Measurements from ENCODE around the gene SEC14L3. TPM values are rescaled to one million over a fixed set of nuclear protein-coding genes. Genes with fewer than 3 reads are reported as not detected.

SEC14L3 gene
- total and polyA plus RNA-seq, 5 experiments from 2014 or later: not detected

- POLR2A ChIA-PET: interaction anchor here (6.0 kb wide), 1 partner anchor 8 kb away, joined by 95 read pairs; the partner anchor contains the start of gene MTFP1
- Mint-ChIP-seq H3K4me3 (no peak overlapping the region), H3K36me3 (peaks cover 0 to 67% (median 22%) of the 10 kb centered on the region in 3 donors), H3K27me3 (no peaks in the 10 kb centered on the region), H3K9me3 (no peaks in the 10 kb centered on the region), H3K4me1 (peaks cover 21 to 52% (median 42%) of the 10 kb centered on the region in 4 donors), H3K27ac (peak overlapping the region in 9 of 10 donors; percentile 43 to 95 (median 61))
- ATAC-seq (no peak), DNase-seq (no peak)
Measured at GRCh38 chr22:30416403-30416802, 55.4 kb downstream of the SEC14L3 start.

DNA sequence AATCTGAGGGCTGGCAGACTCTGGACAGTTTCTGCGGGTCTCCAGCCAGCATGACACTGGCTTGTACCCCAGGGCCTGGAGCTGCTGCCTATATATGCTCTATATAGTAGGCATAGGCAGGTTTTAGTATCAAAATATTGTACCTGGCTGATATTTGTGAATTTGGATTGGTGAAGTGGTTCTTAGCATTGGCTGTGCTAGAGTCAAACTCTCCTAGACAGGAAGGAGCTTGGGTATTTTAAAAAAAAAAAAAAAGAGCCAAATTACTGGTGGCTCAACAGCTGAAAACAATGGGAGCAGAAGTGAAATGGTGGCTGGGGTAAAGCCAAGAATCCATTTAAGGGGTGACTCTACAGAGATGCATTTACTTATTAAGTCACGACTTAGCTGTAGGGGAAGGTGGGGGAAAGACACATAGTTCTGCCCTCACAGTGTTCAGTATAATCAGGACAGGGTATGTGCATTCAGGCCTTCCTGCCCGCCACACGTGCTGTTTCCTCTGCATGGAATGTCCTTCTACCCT, 57.2 kb downstream of the SEC14L3 start:
- H3K9me3 Mint-ChIP-seq: no peaks in the 10 kb centered on the region
- H3K27ac Mint-ChIP-seq: peak overlapping the region; percentile 87 to 97 (median 94)
- H3K36me3 Mint-ChIP-seq: peaks cover 0 to 66% (median 26%) of the 10 kb centered on the region in 3 donors
- POLR2A ChIA-PET: interaction anchor here (0.6 to 6.0 kb wide), 6 partner anchors 10 to 22 kb away, joined by 3 to 95 read pairs (median 4); partner anchors contain the start of genes MTFP1 and SEC14L2
- DNase-seq (no peak), ATAC-seq (peak; percentile 54 to 60)
- H3K4me1 Mint-ChIP-seq: peaks cover 24 to 64% (median 44%) of the 10 kb centered on the region in 4 donors
- H3K4me3 Mint-ChIP-seq: peak overlapping the region; percentile 0 to 84 (median 63)
- H3K27me3 Mint-ChIP-seq: no peaks in the 10 kb centered on the region

- DNase-seq (peak in 2 of 10 donors; percentile 35 to 45), ATAC-seq (peak; percentile 87)
- POLR2A ChIA-PET: interaction anchor here (0.6 to 6.0 kb wide), 6 partner anchors 11 to 22 kb away, joined by 3 to 95 read pairs (median 4); partner anchors contain the start of genes MTFP1 and SEC14L2
- Mint-ChIP-seq H3K9me3 (no peaks in the 10 kb centered on the region), H3K27ac (peak overlapping the region; percentile 87 to 97 (median 94)), H3K36me3 (peaks cover 0 to 66% (median 23%) of the 10 kb centered on the region in 3 donors), H3K27me3 (no peaks in the 10 kb centered on the region), H3K4me3 (peak overlapping the region; percentile 0 to 84 (median 63)), H3K4me1 (peaks cover 24 to 68% (median 46%) of the 10 kb centered on the region in 4 donors)
Measured at GRCh38 chr22:30413745-30414524, 57.9 kb downstream of the SEC14L3 start.

GRCh38 chr22:30413001-30413400, 58.8 kb downstream of the SEC14L3 start:
- peak overlapping the region in 8 of 10 donors; percentile 26 to 84 (median 54) for H3K4me3 Mint-ChIP-seq
- DNase-seq (no peak), ATAC-seq (no peak)
- no peaks in the 10 kb centered on the region for H3K27me3 Mint-ChIP-seq
- H3K27ac Mint-ChIP-seq: peak overlapping the region; percentile 87 to 97 (median 94)
- POLR2A ChIA-PET: interaction anchor here (0.8 to 6.0 kb wide), 3 partner anchors 11 to 16 kb away, joined by 3 to 95 read pairs (median 60); partner anchors contain the start of genes MTFP1 and SEC14L2
- H3K9me3 Mint-ChIP-seq: no peaks in the 10 kb centered on the region
- H3K4me1 Mint-ChIP-seq: peaks cover 24 to 68% (median 46%) of the 10 kb centered on the region in 4 donors
- peaks cover 0 to 62% (median 22%) of the 10 kb centered on the region in 3 donors for H3K36me3 Mint-ChIP-seq

- ATAC-seq (peak in 1 of 2 donors; percentile 16), DNase-seq (no peak)
- H3K4me1 Mint-ChIP-seq: peaks cover 24 to 68% (median 46%) of the 10 kb centered on the region in 4 donors
- H3K9me3 Mint-ChIP-seq: no peaks in the 10 kb centered on the region
- H3K36me3 Mint-ChIP-seq: peaks cover 0 to 57% (median 19%) of the 10 kb centered on the region in 3 donors
- H3K4me3 Mint-ChIP-seq: peak overlapping the region in 3 of 10 donors; percentile 0 to 77 (median 42)
- POLR2A ChIA-PET: interaction anchor here (0.6 to 6.0 kb wide), 5 partner anchors 9 to 109 kb away, joined by 3 to 95 read pairs (median 4); partner anchors contain the start of genes MTFP1 and SEC14L2
- H3K27ac Mint-ChIP-seq: peak overlapping the region; percentile 81 to 94 (median 90)
- H3K27me3 Mint-ChIP-seq: no peaks in the 10 kb centered on the region
Measured at GRCh38 chr22:30411780-30412179, 60.0 kb downstream of the SEC14L3 start.

Other genes starting within 250 kb of the SEC14L3 start
- gene LIF, start 225.3 kb downstream of the SEC14L3 start, total RNA-seq: not detected
- gene LIF, start 225.3 kb downstream of the SEC14L3 start, polyA plus RNA-seq: not detected
- gene OSM, start 205.2 kb downstream of the SEC14L3 start, total RNA-seq: 1 to 10 TPM in 1 of 2 experiments, under 1 TPM in 1; 0.81 to 1.1 TPM
- 10 to 100 TPM in 1 of 3 donors, 1 to 10 TPM in 2; 4.4 to 11.6 (median 4.4) TPM for gene OSM, start 205.2 kb downstream of the SEC14L3 start, polyA plus RNA-seq
- gene CASTOR1, start 182.5 kb downstream of the SEC14L3 start, total RNA-seq: 10 to 100 TPM; 18.0 to 20.4 TPM
- gene CASTOR1, start 182.5 kb downstream of the SEC14L3 start, polyA plus RNA-seq: 10 to 100 TPM; 16.9 to 33.5 (median 20.8) TPM
- 10 to 100 TPM; 66.7 to 67.7 TPM for gene TBC1D10A, start 145.1 kb downstream of the SEC14L3 start, total RNA-seq
- 10 to 100 TPM; 56.7 to 83.4 (median 62.0) TPM for gene TBC1D10A, start 145.1 kb downstream of the SEC14L3 start, polyA plus RNA-seq
- 100 to 1,000 TPM; 313 to 314 TPM for gene SF3A1, start 115.1 kb downstream of the SEC14L3 start, total RNA-seq
- gene SF3A1, start 115.1 kb downstream of the SEC14L3 start, polyA plus RNA-seq: 100 to 1,000 TPM in 1 of 3 donors, 10 to 100 TPM in 2; 66.5 to 119 (median 99.8) TPM
- gene CCDC157, start 115.0 kb downstream of the SEC14L3 start, total RNA-seq: 1 to 10 TPM; 2.8 to 4.1 TPM
- gene CCDC157, start 115.0 kb downstream of the SEC14L3 start, polyA plus RNA-seq: 1 to 10 TPM in 2 of 3 donors, under 1 TPM in 1; 0.66 to 2.5 (median 1.1) TPM
- gene RNF215, start 84.6 kb downstream of the SEC14L3 start, total RNA-seq: 1 to 10 TPM; 5.6 to 6.2 TPM
- gene RNF215, start 84.6 kb downstream of the SEC14L3 start, polyA plus RNA-seq: under 1 TPM; 0.14 to 0.44 (median 0.39) TPM
- gene SEC14L2, start 75.0 kb downstream of the SEC14L3 start, total RNA-seq: 10 to 100 TPM; 17.8 to 19.9 TPM
- gene SEC14L2, start 75.0 kb downstream of the SEC14L3 start, polyA plus RNA-seq: 10 to 100 TPM; 16.8 to 25.9 (median 22.5) TPM
- 10 to 100 TPM; 15.8 to 18.0 TPM for gene MTFP1, start 46.2 kb downstream of the SEC14L3 start, total RNA-seq
- gene MTFP1, start 46.2 kb downstream of the SEC14L3 start, polyA plus RNA-seq: 10 to 100 TPM; 42.3 to 53.5 (median 50.0) TPM
- not detected for gene SEC14L4, start 33.7 kb upstream of the SEC14L3 start, total RNA-seq
- gene SEC14L4, start 33.7 kb upstream of the SEC14L3 start, polyA plus RNA-seq: not detected
- gene SEC14L6, start 74.7 kb upstream of the SEC14L3 start, total RNA-seq: not detected
- not detected for gene SEC14L6, start 74.7 kb upstream of the SEC14L3 start, polyA plus RNA-seq
- 1 to 10 TPM; 1.6 to 2.7 TPM for gene GAL3ST1, start 102.6 kb upstream of the SEC14L3 start, total RNA-seq
- 1 to 10 TPM in 1 of 3 donors, not detected in 2; 1.1 TPM for gene GAL3ST1, start 102.6 kb upstream of the SEC14L3 start, polyA plus RNA-seq
- 10 to 100 TPM; 60.4 to 70.2 TPM for gene PES1, start 119.9 kb upstream of the SEC14L3 start, total RNA-seq
- 10 to 100 TPM; 34.0 to 57.8 (median 34.3) TPM for gene PES1, start 119.9 kb upstream of the SEC14L3 start, polyA plus RNA-seq
- gene TCN2, start 135.2 kb upstream of the SEC14L3 start, total RNA-seq: under 1 TPM in 1 of 2 experiments, not detected in 1; 0.62 TPM
- under 1 TPM in 1 of 3 donors, not detected in 2; 0.20 TPM for gene TCN2, start 135.2 kb upstream of the SEC14L3 start, polyA plus RNA-seq
- gene SLC35E4, start 163.8 kb upstream of the SEC14L3 start, total RNA-seq: 1 to 10 TPM; 1.5 to 1.6 TPM
- under 1 TPM; 0.64 to 0.94 (median 0.94) TPM for gene SLC35E4, start 163.8 kb upstream of the SEC14L3 start, polyA plus RNA-seq
- 10 to 100 TPM; 14.8 to 18.6 TPM for gene DUSP18, start 195.9 kb upstream of the SEC14L3 start, total RNA-seq
- 1 to 10 TPM; 5.1 to 7.8 (median 6.6) TPM for gene DUSP18, start 195.9 kb upstream of the SEC14L3 start, polyA plus RNA-seq
- 1 to 10 TPM; 1.3 to 1.8 TPM for gene OSBP2, start 222.9 kb upstream of the SEC14L3 start, total RNA-seq
- gene OSBP2, start 222.9 kb upstream of the SEC14L3 start, polyA plus RNA-seq: under 1 TPM; 0.60 to 0.75 (median 0.70) TPM

Data from naive thymus-derived CD8-positive, alpha-beta T cell (primary cell).